Measurements from ENCODE around the gene CHMP2A. TPM values are rescaled to one million over a fixed set of nuclear protein-coding genes. Genes with fewer than 3 reads are reported as not detected.
"Not testable (repeated sequence)": the region's sequence is repeated elsewhere in the genome, so short reads cannot be mapped to it uniquely, and the experiment has no call there.

CHMP2A gene
- total RNA-seq, 1 experiment from 2014 or later, result 44.9 TPM

- Histone ChIP-seq H3K4me3 (peak overlapping the region; percentile 99), H3K36me3 (peaks cover 29% of the 10 kb centered on the region)
- not testable (repeated sequence) for DNase-seq; H3K27me3 ChIP-seq; H3K27ac ChIP-seq; H3K4me1 ChIP-seq; H3K9me3 ChIP-seq (replicated peaks)
These were observed 12.1 kb downstream of the CHMP2A start for GRCh38 chr19:58542641-58543372.

GRCh38 chr19:58539169-58539559 lies 15.7 kb downstream of the CHMP2A start:
- not testable (repeated sequence) for H3K9me3 ChIP-seq (replicated peaks); DNase-seq; H3K36me3 ChIP-seq; H3K4me1 ChIP-seq; H3K27me3 ChIP-seq; H3K27ac ChIP-seq; H3K4me3 ChIP-seq

GRCh38 chr19:58538257-58539168 lies 16.4 kb downstream of the CHMP2A start:
- DNase-seq, result no peak
- H3K36me3 ChIP-seq, result no peaks in the 10 kb centered on the region
- H3K27ac ChIP-seq, result no peak overlapping the region
- no peaks in the 10 kb centered on the region for H3K4me1 ChIP-seq
- H3K9me3 ChIP-seq (replicated peaks), result no peaks in the 10 kb centered on the region
- H3K4me3 ChIP-seq, result no peak overlapping the region
- H3K27me3 ChIP-seq, result no peaks in the 10 kb centered on the region

GRCh38 chr19:58536852-58537798 lies 17.8 kb downstream of the CHMP2A start:
- no peaks in the 10 kb centered on the region for H3K9me3 ChIP-seq (replicated peaks)
- no peak overlapping the region for H3K27ac ChIP-seq
- no peak for DNase-seq
- no peaks in the 10 kb centered on the region for H3K36me3 ChIP-seq
- no peak overlapping the region for H3K4me3 ChIP-seq
- H3K27me3 ChIP-seq, result no peaks in the 10 kb centered on the region
- no peaks in the 10 kb centered on the region for H3K4me1 ChIP-seq

GRCh38 chr19:58535857-58536256 lies 19.0 kb downstream of the CHMP2A start:
- H3K4me1 ChIP-seq, result no peaks in the 10 kb centered on the region
- H3K27me3 ChIP-seq, result no peaks in the 10 kb centered on the region
- no peaks in the 10 kb centered on the region for H3K9me3 ChIP-seq (replicated peaks)
- H3K36me3 ChIP-seq, result no peaks in the 10 kb centered on the region
- no peak for DNase-seq
- H3K4me3 ChIP-seq, result no peak overlapping the region
- H3K27ac ChIP-seq, result no peak overlapping the region

GRCh38 chr19:58531034-58531840 lies 23.7 kb downstream of the CHMP2A start:
- no peaks in the 10 kb centered on the region for H3K4me1 ChIP-seq
- H3K9me3 ChIP-seq (replicated peaks), result no peaks in the 10 kb centered on the region
- H3K27ac ChIP-seq, result no peak overlapping the region
- no peak for DNase-seq
- no peaks in the 10 kb centered on the region for H3K36me3 ChIP-seq
- no peak overlapping the region for H3K4me3 ChIP-seq
- H3K27me3 ChIP-seq, result no peaks in the 10 kb centered on the region

- H3K36me3 ChIP-seq, result no peaks in the 10 kb centered on the region
- H3K9me3 ChIP-seq (replicated peaks), result no peaks in the 10 kb centered on the region
- no peak for DNase-seq
- H3K4me1 ChIP-seq, result no peaks in the 10 kb centered on the region
- H3K4me3 ChIP-seq, result no peak overlapping the region
- no peak overlapping the region for H3K27ac ChIP-seq
- no peaks in the 10 kb centered on the region for H3K27me3 ChIP-seq
These were observed 25.5 kb downstream of the CHMP2A start for GRCh38 chr19:58529405-58529804.

GRCh38 chr19:58522709-58523108 lies 32.2 kb downstream of the CHMP2A start:
- Histone ChIP-seq H3K4me1 (no peaks in the 10 kb centered on the region), H3K9me3 (replicated peaks) (no peaks in the 10 kb centered on the region), H3K27me3 (no peaks in the 10 kb centered on the region), H3K27ac (no peak overlapping the region), H3K4me3 (no peak overlapping the region), H3K36me3 (no peaks in the 10 kb centered on the region)
- no peak for DNase-seq

- no peaks in the 10 kb centered on the region for H3K27me3 ChIP-seq
- DNase-seq, result no peak
- H3K27ac ChIP-seq, result no peak overlapping the region
- H3K4me1 ChIP-seq, result no peaks in the 10 kb centered on the region
- no peaks in the 10 kb centered on the region for H3K36me3 ChIP-seq
- no peak overlapping the region for H3K4me3 ChIP-seq
- H3K9me3 ChIP-seq (replicated peaks), result no peaks in the 10 kb centered on the region
These were observed 33.3 kb downstream of the CHMP2A start for GRCh38 chr19:58521651-58522050.

- H3K27ac ChIP-seq, result peak overlapping the region; percentile 67
- H3K4me1 ChIP-seq, result no peaks in the 10 kb centered on the region
- H3K36me3 ChIP-seq, result no peaks in the 10 kb centered on the region; the same call in 1 of the 2 replicates
- H3K27me3 ChIP-seq, result no peaks in the 10 kb centered on the region
- no peaks in the 10 kb centered on the region for H3K9me3 ChIP-seq (replicated peaks)
- peak overlapping the region; percentile 75 for H3K4me3 ChIP-seq
- no peak for DNase-seq
These were observed 34.7 kb downstream of the CHMP2A start for GRCh38 chr19:58520257-58520599.

- H3K9me3 ChIP-seq (replicated peaks), result no peaks in the 10 kb centered on the region
- DNase-seq, result peak; percentile 93 to 96
- H3K4me1 ChIP-seq, result no peaks in the 10 kb centered on the region
- no peaks in the 10 kb centered on the region for H3K27me3 ChIP-seq
- peak within 1 kb of the TSS; percentile 75 for H3K4me3 ChIP-seq
- H3K36me3 ChIP-seq, result no peaks in the 10 kb centered on the region; the same call in 1 of the 2 replicates
- H3K27ac ChIP-seq, result peak within 1 kb of the TSS; percentile 67
These were observed 35.3 kb downstream of the CHMP2A start, which contains the start of gene ZBTB45 for GRCh38 chr19:58519355-58520256. TSS of gene ZBTB45 (minus strand) at chr19:58519810. CDS start at chr19:58517673, 2,137 bp downstream.

- H3K4me3 ChIP-seq, result peak overlapping the region; percentile 75
- H3K4me1 ChIP-seq, result no peaks in the 10 kb centered on the region
- DNase-seq, result peak; percentile 77 to 84
- peak overlapping the region; percentile 67 for H3K27ac ChIP-seq
- no peaks in the 10 kb centered on the region for H3K9me3 ChIP-seq (replicated peaks)
- H3K36me3 ChIP-seq, result no peaks in the 10 kb centered on the region; the same call in 1 of the 2 replicates
- H3K27me3 ChIP-seq, result no peaks in the 10 kb centered on the region
These were observed 35.9 kb downstream of the CHMP2A start for GRCh38 chr19:58519087-58519354.
